Measurements from ENCODE around the gene SOWAHC.
A peak's percentile ranks its signal among the peaks of the same experiment; 100 is the strongest.

SOWAHC gene

GRCh38 chr2:109647636-109648035 is 33.5 kb downstream of the SOWAHC start:
- peak; percentile 89 for DNase-seq

DNA sequence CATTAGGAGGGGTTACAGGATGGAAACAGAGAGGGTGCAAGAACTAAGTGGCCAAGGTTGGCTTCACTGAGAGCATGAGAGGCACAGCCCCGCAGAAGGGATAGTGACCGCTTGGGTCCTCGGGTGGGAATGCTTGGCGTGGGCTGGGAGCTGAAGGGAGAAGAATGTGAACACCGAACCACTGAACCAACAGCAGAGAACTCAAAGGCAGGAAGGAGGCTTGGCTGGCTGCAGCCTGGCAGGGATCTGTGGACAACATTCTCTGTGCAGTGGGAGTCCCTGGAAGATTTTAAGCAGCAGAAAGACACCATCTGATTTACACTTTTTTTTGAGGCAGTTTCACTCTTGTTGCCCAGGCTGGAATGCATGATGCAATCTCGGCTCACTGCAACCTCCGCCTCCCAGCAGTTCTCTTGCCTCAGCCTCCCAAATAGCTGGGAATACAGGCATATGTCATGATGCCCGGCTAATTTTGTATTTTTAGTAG is 33.9 kb downstream of the SOWAHC start:
- no peak for DNase-seq

DNA sequence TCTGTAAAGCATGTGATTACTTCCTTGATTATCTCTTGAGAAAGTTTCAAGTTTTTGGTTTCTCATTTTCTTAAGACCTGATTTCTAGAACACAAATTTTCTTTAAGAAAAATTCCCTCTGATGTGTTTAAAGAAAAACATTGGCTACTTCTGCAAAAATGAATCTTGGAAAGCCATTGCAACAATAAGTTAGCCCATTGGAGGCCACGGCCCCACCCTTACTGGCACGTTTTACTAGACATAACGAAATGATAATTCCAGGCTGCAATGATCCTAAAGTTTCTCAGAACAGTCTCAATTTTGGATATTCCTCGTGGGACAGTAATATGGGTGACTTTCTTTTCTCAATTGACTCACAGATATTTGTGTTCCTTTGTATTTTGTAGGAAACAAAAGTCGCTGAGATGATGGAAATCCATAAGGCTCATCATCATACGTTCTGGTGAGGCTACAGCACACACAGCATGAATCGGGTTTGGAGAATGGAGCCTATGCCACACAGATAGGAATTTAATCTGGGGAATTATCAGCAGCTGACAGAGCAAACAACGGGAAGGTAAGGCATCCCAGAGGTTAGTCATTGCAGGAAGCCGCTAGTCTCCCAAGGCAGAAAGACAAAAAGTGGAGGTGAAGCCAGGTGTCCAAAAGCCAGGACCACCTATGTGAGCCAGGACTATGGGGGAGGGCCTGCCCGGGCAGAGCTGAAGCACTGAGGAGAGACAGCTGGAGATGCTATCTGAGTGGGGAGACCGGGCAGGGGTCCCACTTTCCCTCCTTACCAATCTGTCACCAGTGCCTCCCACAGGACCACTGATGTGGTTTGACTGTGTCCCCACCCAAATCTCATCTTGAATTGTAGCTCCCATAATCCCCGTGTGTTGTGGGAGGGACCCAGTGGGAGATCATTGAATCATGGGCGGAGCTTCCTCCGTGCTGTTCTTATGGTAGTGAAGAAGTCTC is 35.9 kb downstream of the SOWAHC start:
- no peak for DNase-seq

GRCh38 chr2:109654326-109655050 is 40.3 kb downstream of the SOWAHC start:
- DNase-seq = no peak

DNA sequence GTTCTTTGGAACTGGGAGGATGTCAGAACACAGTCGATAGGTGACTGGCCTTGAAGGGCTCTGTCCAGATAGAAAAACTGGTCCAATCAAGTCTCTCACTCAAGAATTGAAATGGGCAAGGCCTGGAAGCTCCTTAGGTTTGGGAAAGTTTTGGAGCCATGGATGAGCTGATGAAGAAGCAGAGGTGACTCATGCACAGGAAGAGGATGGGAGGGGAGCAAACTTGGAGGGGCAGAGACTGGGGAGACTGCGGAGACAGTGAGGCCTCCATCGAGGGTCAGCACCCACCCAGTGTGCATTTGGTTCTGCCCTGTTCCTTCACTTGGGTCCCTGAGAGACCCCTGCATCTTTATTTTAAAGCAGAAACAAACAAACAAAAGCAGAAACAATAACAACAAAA is 41.1 kb downstream of the SOWAHC start:
- DNase-seq = no peak

- DNase-seq = no peak
These were observed 45.4 kb downstream of the SOWAHC start for GRCh38 chr2:109659396-109660045.

DNA sequence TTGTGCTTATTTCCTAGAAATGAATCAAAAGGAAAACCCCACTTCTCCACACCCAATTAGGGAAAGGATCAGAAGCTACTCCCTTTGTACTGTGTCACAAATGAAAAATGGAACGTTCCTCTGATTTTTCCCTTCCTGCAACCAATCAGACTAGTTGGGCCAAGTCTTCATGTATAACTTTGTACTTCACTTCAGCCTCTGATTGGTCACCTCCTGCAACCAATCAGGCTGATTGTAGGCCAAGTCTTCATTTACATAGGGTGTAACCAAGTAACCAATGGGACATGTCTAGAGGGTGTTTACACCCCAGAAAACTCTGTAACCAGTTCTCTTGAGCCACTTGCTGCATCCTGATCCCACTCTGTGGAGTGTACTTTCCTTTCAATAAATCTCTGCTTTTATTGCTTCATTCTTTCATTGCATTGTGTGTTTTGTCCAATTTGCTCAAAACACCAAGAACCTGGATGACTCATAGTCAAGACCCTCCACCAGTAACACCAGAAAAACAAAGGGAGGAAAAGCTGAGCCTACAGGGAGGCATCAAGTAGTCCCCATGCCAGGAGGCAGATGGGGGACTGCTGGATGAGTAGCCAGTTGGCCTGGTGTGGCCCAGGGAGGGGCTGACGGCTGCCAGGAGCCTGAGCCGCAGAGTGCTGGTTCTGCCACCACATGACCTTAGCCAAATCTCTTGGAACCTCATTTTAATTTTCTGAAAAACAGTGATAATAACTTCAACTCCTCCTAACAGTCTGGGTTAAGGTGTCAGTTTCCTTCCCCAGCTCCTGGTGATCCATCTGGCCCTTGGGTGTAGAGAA is 46.1 kb downstream of the SOWAHC start:
- no peak for DNase-seq

GRCh38 chr2:109662889-109663288 is 48.7 kb downstream of the SOWAHC start:
- no peak for DNase-seq

DNA sequence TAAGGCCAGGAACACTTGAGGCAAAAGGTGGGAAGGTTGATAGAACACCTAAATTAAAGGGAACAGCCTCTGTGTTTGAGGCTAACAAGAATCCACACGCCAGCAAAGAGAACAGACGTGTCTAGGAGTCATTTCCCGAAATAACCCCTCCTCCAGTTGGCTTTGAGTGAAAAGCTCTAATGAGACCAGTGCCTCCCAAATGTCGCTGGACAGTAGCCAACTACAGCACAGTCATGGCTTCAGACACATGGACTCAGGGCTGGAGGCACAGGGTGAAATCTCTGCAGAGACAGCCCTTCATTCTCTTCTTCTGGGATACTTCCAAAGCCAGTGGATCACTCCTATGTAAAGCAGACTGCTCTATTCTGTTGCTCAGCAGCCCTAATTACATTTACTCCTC is 49.6 kb downstream of the SOWAHC start:
- DNase-seq = no peak

DNA sequence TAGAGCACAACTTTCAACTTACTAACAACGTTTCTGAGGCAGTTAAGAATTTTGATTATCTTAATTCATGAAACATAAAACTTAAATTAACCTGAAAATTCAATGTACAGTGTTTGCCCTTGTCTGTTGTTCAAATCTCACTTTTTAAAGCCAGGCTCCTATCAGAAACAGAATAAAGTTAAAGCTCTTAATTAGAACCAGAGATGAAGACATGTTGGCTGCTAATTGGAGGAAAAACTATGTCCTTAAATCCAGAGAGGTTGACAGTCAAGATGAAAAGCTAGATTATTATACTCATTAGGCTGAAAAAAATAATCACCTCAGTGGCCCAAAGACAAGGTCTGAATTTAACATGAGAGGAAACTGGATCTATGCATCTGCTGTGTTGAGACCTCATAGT is 52.3 kb downstream of the SOWAHC start:
- DNase-seq = no peak

All from islet precursor cell (in vitro differentiated cells).